SU-DHL-6 (cell line): ENCODE measurements around the gene DENND5B.

ENCODE experiments used
- CTCF ChIP-seq: fragments of 200-600 bp; sonication (generic); IDR thresholded peaks from one replicate; pipeline ENCODE4 v1.5.1; 2017; ENCODE audit warnings: antibody characterized with exemption, mild to moderate bottlenecking, low read length, moderate library complexity; ENCODE audit not compliant: insufficient read depth, poor library complexity, severe bottlenecking
- EZH2phosphoT487 ChIP-seq: fragments of 200-600 bp; sonication (generic), shearing (Covaris generic); conservative IDR thresholded peaks from 2 replicates; pipeline ENCODE4 v1.6.1; 2018; ENCODE audit warnings: mild to moderate bottlenecking, antibody characterized with exemption, low read length, moderate library complexity, mixed read lengths

- TF ChIP-seq CTCF, result no peak
- TF ChIP-seq EZH2phosphoT487, result no peak
Observed at GRCh38 chr12:31369712-31370521, 221.0 kb downstream of the DENND5B start.
